Kidney (tissue), 14 donors: ENCODE measurements around the gene TNRC6A. TPM values are rescaled to one million over a fixed set of nuclear protein-coding genes. Genes with fewer than 3 reads are reported as not detected.

Experiments
- DNase-seq, 5 donors: peaks; one replicate each; pipeline ENCODE4 v3.0.0-alpha.2; 2013 to 2020
- FAIRE-seq: peaks from 2 replicates; lab custom pipeline; 2012; peaks lifted over from hg19 to GRCh38; lab: Jason Lieb, UNC
- H3K27ac ChIP-seq, 2 donors: one replicate each; pipeline ENCODE4 v1.7.0; 2013; ENCODE audit warnings: low read depth in 2 of 2, low read length in 2 of 2, inconsistent platforms in 1 of 2
- H3K27me3 ChIP-seq: one replicate; pipeline ENCODE4 v1.7.1; 2013; ENCODE audit warnings: low read length, inconsistent platforms; ENCODE audit not compliant: control insufficient read depth, insufficient read depth
- H3K36me3 ChIP-seq, 3 donors: one replicate each; pipeline versions ENCODE4 v1.7.0 to v1.7.1; 2013; ENCODE audit warnings: low read length in 3 of 3, control low read depth in 1 of 3, inconsistent platforms in 1 of 3; ENCODE audit not compliant: insufficient read depth in 3 of 3, control insufficient read depth in 2 of 3
- H3K4me1 ChIP-seq, 3 donors: one replicate each; pipeline versions ENCODE4 v1.7.0 to v1.7.1; 2013; ENCODE audit warnings: low read length in 3 of 3, inconsistent platforms in 1 of 3, low read depth in 1 of 3; ENCODE audit not compliant: control insufficient read depth in 2 of 3, insufficient read depth in 2 of 3
- H3K4me3 ChIP-seq, 3 donors: one replicate each; pipeline versions ENCODE4 v1.7.0 to v1.8.1; 2013; ENCODE audit warnings: low read length in 3 of 3, control low read depth in 1 of 3, inconsistent platforms in 1 of 3
- H3K9ac ChIP-seq, 3 donors: one replicate each; pipeline versions ENCODE4 v1.7.0 to v1.7.1; 2013; ENCODE audit warnings: low read length in 3 of 3, control low read depth in 1 of 3, inconsistent platforms in 1 of 3
- H3K9me3 ChIP-seq, 3 donors: one replicate each; pipeline versions ENCODE4 v1.7.0 to v1.7.1; 2013; ENCODE audit warnings: low read length in 3 of 3, control low read depth in 1 of 3, inconsistent platforms in 1 of 3; ENCODE audit not compliant: control insufficient read depth in 2 of 3, insufficient read depth in 1 of 3
- intact Hi-C: fragments of 100-400 bp; cut with DNase I; formaldehyde crosslinking; loops from one replicate; pipeline ENCODE4 v1.11.1; 2022
- polyA plus RNA-seq: library from polyadenylated mRNA; stranded (reverse); fragments of 350-450 nt; fragmentation: Illumina TruSeq; extraction: RNeasy Lipid Tissue Mini Kit (QIAGEN cat#74804); gene quantifications from one replicate; pipeline ENCODE4 v1.2.3, GENCODE V29; 2014; ENCODE audit warnings: low read depth, low replicate concordance; ENCODE audit not compliant: insufficient read depth
- total RNA-seq: library from RNA; stranded (reverse); fragmentation: NEBNext Ultra II Directional; extraction: Animal tissue kit (Norgen Biotek cat#: 25700); gene quantifications from one replicate; pipeline ENCODE4 v1.2.1, GENCODE V29; 2021
- TF ChIP-seq, protein P1 (sequence below): IDR thresholded peaks from 3 replicates; pipeline ENCODE4 v1.5.1; 2012; ENCODE audit warnings: mild to moderate bottlenecking, moderate library complexity, borderline replicate concordance; ENCODE audit not compliant: insufficient read depth; ENCODE audit errors: extremely low read depth
- donor health status: control.
- donor health status: control.
- donor health status: control.
- donor health status: control.
- donor health status: control.
- donor health status: DM: yes; HTN: yes; CAD: no.
- donor health status: Normal renal cell carcinoma (clear cell type).

TNRC6A gene
- total and polyA plus RNA-seq, 2 donors from 2014 or later, result 8.0 to 61.9 TPM

DNA sequence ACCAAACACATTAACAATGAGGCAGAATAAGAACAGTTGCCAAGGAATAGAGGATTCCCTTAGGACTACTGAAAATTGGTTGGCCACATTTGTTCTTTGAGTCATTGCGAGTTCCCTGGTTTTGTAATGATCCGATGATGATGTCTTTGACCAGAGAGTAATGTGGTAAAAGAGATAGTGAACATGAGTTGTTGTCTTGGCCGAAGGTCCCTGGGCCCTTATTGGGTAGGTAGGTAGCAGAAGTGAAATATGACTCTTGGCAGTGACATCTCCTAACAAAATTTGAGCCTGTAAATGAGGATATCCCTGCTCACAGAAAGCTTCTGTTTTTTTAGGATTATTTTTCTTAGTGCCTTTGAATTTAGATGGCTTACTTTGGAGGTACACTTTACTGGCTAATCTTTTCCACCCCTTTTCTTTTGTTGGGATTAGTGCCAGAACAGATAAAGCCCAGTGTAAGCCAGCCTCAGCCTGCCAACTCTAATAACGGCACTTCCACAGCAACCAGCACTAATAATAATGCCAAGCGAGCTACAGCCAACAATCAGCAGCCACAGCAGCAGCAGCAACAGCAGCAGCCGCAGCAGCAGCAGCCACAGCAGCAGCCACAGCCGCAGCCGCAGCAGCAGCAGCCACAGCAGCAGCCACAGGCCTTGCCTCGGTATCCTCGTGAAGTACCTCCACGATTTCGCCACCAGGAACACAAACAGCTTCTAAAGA is 47.2 kb downstream of the TNRC6A start:
- Histone ChIP-seq H3K36me3 (peaks cover 12 to 36% (median 30%) of the 10 kb centered on the region in 3 donors), H3K27ac (no peak overlapping the region), H3K27me3 (no peaks in the 10 kb centered on the region), H3K4me1 (peaks cover 0 to 8% (median 0%) of the 10 kb centered on the region in 3 donors), H3K9me3 (no peaks in the 10 kb centered on the region), H3K9ac (no peak overlapping the region), H3K4me3 (no peak overlapping the region)
- FAIRE-seq (no peak), DNase-seq (no peak)
- intact Hi-C loops, result no loop called here
- TF ChIP-seq, protein P1, sequence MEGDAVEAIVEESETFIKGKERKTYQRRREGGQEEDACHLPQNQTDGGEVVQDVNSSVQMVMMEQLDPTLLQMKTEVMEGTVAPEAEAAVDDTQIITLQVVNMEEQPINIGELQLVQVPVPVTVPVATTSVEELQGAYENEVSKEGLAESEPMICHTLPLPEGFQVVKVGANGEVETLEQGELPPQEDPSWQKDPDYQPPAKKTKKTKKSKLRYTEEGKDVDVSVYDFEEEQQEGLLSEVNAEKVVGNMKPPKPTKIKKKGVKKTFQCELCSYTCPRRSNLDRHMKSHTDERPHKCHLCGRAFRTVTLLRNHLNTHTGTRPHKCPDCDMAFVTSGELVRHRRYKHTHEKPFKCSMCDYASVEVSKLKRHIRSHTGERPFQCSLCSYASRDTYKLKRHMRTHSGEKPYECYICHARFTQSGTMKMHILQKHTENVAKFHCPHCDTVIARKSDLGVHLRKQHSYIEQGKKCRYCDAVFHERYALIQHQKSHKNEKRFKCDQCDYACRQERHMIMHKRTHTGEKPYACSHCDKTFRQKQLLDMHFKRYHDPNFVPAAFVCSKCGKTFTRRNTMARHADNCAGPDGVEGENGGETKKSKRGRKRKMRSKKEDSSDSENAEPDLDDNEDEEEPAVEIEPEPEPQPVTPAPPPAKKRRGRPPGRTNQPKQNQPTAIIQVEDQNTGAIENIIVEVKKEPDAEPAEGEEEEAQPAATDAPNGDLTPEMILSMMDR, result no peak

DNA sequence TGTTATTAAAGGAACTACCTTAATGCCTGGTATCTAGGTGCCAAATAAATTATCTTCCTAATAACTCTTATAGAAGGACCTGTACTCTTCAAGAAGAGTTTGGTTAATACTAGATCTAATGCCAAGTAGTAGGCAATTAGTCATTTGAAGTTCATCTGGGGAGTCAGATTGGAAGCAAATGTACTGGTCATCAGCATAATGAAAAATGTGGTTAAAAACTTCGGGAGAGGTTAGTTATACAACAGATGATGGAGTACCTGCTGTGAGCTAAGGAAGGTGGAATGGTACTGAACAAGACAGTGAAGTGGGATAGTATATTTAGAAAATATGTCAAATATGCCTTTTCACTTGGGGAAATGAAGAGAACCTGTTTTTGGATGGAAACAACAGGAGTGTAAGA is 49.2 kb downstream of the TNRC6A start:
- TF ChIP-seq, protein P1, result no peak
- Histone ChIP-seq H3K27me3 (no peaks in the 10 kb centered on the region), H3K9ac (no peak overlapping the region), H3K27ac (no peak overlapping the region), H3K4me3 (no peak overlapping the region), H3K36me3 (peaks cover 12 to 38% (median 34%) of the 10 kb centered on the region in 3 donors), H3K4me1 (peaks cover 0 to 8% (median 0%) of the 10 kb centered on the region in 3 donors), H3K9me3 (no peaks in the 10 kb centered on the region)
- DNase-seq (no peak), FAIRE-seq (no peak)
- intact Hi-C loops, result no loop called here

DNA sequence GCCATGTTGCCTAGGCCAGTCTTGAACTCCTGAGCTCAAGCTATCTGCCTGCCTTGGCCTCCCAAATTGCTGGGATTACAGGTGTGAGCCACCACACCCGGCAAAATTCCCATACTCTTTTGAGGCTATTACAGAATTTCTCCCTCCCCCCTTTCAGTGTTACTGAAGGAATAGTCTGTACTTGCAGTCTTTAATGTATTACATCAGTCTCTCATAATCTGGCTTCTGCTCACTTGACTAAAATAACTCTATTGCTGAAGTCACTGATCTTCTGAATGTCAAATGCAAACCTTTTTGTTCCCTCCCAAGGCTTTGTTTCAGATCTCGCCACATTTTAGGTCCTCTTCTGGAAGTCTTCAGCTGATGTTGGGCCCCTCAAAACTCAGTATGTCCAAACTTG is 51.8 kb downstream of the TNRC6A start:
- no peaks in the 10 kb centered on the region for H3K9me3 ChIP-seq
- no peak overlapping the region for H3K4me3 ChIP-seq
- intact Hi-C loops, result no loop called here
- no peak overlapping the region for H3K9ac ChIP-seq
- no peaks in the 10 kb centered on the region for H3K27me3 ChIP-seq
- peaks cover 0 to 6% (median 0%) of the 10 kb centered on the region in 3 donors for H3K4me1 ChIP-seq
- peaks cover 12 to 38% (median 34%) of the 10 kb centered on the region in 3 donors for H3K36me3 ChIP-seq
- no peak overlapping the region for H3K27ac ChIP-seq
- FAIRE-seq, result no peak
- no peak for DNase-seq
- TF ChIP-seq, protein P1, result no peak
